Gastrocnemius medialis (tissue), 4 donors: ENCODE data around the gene MRPL3.

Experiments
- POLR2A ChIP-seq, 2 donors: fragments of 450-650 bp; IDR thresholded peaks; one replicate each; pipeline ENCODE4 v1.6.1; 2017; ENCODE audit warnings: antibody characterized with exemption in 2 of 2, mild to moderate bottlenecking in 2 of 2, moderate library complexity in 2 of 2
- TF ChIP-seq, protein P1 (sequence below), 5 experiments: fragments of 450-650 bp in 3 of 5; fragments of 200-600 bp in 2 of 5; sonication (generic) in 2 of 5; IDR thresholded peaks in 4 of 5; conservative IDR thresholded peaks in 1 of 5; 1 replicate in 4 of 5; 2 replicates in 1 of 5; pipeline ENCODE4 v1.5.1; 2016 to 2019; ENCODE audit warnings: antibody characterized with exemption in 5 of 5, mild to moderate bottlenecking in 3 of 5, moderate library complexity in 3 of 5

DNA sequence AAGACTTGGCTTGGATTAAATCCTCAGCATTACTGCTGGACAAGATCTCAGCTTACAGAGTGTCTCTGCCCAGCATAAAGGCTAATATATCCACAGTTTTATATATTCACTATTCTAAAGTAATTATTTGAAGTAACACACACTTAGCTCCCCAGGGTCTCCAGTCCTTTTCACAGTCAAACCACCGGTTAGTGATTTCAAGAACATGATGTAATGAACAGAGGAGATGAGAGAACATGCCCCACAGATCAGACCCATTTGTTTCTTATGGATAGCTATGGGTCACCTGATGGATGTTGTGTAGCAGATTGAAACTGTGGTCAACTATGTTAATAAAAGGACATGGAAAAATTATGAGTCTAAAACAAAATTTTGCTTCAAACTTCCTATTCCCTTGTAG lies 44.8 kb upstream of the MRPL3 start:
- TF ChIP-seq, protein P1, sequence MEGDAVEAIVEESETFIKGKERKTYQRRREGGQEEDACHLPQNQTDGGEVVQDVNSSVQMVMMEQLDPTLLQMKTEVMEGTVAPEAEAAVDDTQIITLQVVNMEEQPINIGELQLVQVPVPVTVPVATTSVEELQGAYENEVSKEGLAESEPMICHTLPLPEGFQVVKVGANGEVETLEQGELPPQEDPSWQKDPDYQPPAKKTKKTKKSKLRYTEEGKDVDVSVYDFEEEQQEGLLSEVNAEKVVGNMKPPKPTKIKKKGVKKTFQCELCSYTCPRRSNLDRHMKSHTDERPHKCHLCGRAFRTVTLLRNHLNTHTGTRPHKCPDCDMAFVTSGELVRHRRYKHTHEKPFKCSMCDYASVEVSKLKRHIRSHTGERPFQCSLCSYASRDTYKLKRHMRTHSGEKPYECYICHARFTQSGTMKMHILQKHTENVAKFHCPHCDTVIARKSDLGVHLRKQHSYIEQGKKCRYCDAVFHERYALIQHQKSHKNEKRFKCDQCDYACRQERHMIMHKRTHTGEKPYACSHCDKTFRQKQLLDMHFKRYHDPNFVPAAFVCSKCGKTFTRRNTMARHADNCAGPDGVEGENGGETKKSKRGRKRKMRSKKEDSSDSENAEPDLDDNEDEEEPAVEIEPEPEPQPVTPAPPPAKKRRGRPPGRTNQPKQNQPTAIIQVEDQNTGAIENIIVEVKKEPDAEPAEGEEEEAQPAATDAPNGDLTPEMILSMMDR (IDR thresholded peaks at IDR 0.05 in 4 of 5, conservative IDR thresholded peaks at IDR 0.05 in 1 of 5) = no peak
- no peak for TF ChIP-seq POLR2A (IDR thresholded peaks at IDR 0.05)
